Hepatocyte (in vitro differentiated cells): Measurements from ENCODE around the gene NXPH1. TPM values are rescaled to one million over a fixed set of nuclear protein-coding genes. Genes with fewer than 3 reads are reported as not detected.

Experiments
- DNase-seq: peaks from one replicate; pipeline ENCODE4 v3.0.0-alpha.2; 2016; ENCODE audit warnings: low spot score
- H2AFZ ChIP-seq: fragments of 200-600 bp; sonication (generic); 2 replicates; pipeline ENCODE4 v1.6.0; 2016; ENCODE audit warnings: antibody characterized with exemption, mild to moderate bottlenecking
- H3K27ac ChIP-seq: fragments of 200-600 bp; sonication (generic); 2 replicates; pipeline ENCODE4 v1.5.1; 2016; ENCODE audit warnings: mild to moderate bottlenecking
- H3K27me3 ChIP-seq: fragments of 200-600 bp; sonication (generic); 2 replicates; pipeline ENCODE4 v1.6.1; 2016
- H3K36me3 ChIP-seq: fragments of 200-600 bp; sonication (generic); replicated peaks from 2 replicates; pipeline ENCODE4 v1.5.1; 2016; ENCODE audit warnings: low read depth; ENCODE audit not compliant: insufficient read depth
- H3K4me1 ChIP-seq: fragments of 200-600 bp; sonication (generic); 2 replicates; pipeline ENCODE4 v1.5.1; 2016; ENCODE audit warnings: mild to moderate bottlenecking, moderate library complexity; ENCODE audit not compliant: insufficient read depth
- H3K4me2 ChIP-seq: fragments of 200-600 bp; sonication (generic); 2 replicates; pipeline ENCODE4 v1.6.0; 2016
- H3K4me3 ChIP-seq: fragments of 200-600 bp; sonication (generic); 2 replicates; pipeline ENCODE4 v1.5.1; 2016; ENCODE audit warnings: mild to moderate bottlenecking
- H3K79me2 ChIP-seq: fragments of 200-600 bp; sonication (generic); 2 replicates; pipeline ENCODE4 v1.6.0; 2017; ENCODE audit warnings: mild to moderate bottlenecking
- H3K9me2 ChIP-seq: fragments of 200-600 bp; sonication (generic); replicated peaks from 2 replicates; pipeline ENCODE4 v1.6.0; 2017; ENCODE audit warnings: mild to moderate bottlenecking; ENCODE audit not compliant: insufficient read depth
- H3K9me3 ChIP-seq: fragments of 200-600 bp; sonication (generic); 2 replicates; pipeline ENCODE4 v1.5.1; 2016; ENCODE audit warnings: low read depth, mild to moderate bottlenecking
- H4K20me1 ChIP-seq: fragments of 200-600 bp; sonication (generic); 2 replicates; pipeline ENCODE4 v1.6.0; 2016; ENCODE audit warnings: mild to moderate bottlenecking; ENCODE audit not compliant: insufficient read depth, poor library complexity, severe bottlenecking
- EZH2 ChIP-seq: fragments of 200-600 bp; sonication (generic); IDR thresholded peaks from 2 replicates; pipeline ENCODE4 v1.6.1; 2016; ENCODE audit warnings: antibody characterized with exemption, mild to moderate bottlenecking, borderline replicate concordance
- EZH2phosphoT487 ChIP-seq: fragments of 200-600 bp; sonication (generic); IDR thresholded peaks from one replicate; pipeline ENCODE4 v1.6.1; 2018; ENCODE audit warnings: antibody characterized with exemption, mild to moderate bottlenecking, low read depth, moderate library complexity; ENCODE audit not compliant: unreplicated experiment, severe bottlenecking
- WGBS: methylation state at CpG from one replicate; pipeline ENCODE4 v1.1.6; 2016; ENCODE audit warnings: low lambda C conversion rate; ENCODE audit errors: missing lambda C conversion rate; 5-methylcytosine and 5-hydroxymethylcytosine counted together
- polyA plus RNA-seq: library from polyadenylated mRNA; unstranded; fragments of >200 nt; fragmentation: Nextera tagmentation; extraction: Ambion mirVana; gene quantifications from 2 replicates; pipeline ENCODE4 v1.2.1, GENCODE V29; 2016
- total RNA-seq: library from RNA; depleted of rRNA; stranded (reverse); fragments of >200 nt; gene quantifications from 2 replicates; pipeline ENCODE4 v1.2.3, GENCODE V29; 2014
- TF ChIP-seq, protein P1 (sequence below): fragments of 200-600 bp; sonication (generic); IDR thresholded peaks from 2 replicates; pipeline ENCODE4 v1.5.1; 2016; ENCODE audit warnings: antibody characterized with exemption, mild to moderate bottlenecking; ENCODE audit not compliant: poor library complexity

Gene NXPH1
- total and polyA plus RNA-seq, 2 experiments from 2014 or later: not detected

DNA sequence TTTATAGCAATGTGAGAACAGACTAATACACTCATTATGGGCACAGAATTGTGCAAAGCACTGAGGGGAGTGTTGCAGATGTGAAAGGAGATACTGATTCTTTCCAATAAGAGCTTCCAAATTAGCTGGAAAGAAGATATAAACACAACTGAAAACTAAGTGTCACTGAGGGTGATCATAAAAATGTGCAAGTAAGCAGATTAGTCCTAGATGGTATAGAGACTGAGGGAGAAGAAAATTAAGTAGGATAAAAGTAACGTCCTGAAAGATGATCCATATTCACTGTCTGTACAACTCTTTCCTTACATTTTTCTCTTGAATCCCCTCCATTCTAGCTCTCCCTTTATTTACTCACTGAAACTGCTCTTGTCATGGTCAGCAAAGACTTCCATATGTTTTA, 11.2 kb upstream of the NXPH1 start:
- H3K4me2 ChIP-seq: no peak overlapping the region
- H3K9me2 ChIP-seq: no peaks in the 10 kb centered on the region
- no peaks in the 10 kb centered on the region for H4K20me1 ChIP-seq
- H3K4me3 ChIP-seq: no peak overlapping the region
- TF ChIP-seq EZH2: no peak
- TF ChIP-seq, protein P1, sequence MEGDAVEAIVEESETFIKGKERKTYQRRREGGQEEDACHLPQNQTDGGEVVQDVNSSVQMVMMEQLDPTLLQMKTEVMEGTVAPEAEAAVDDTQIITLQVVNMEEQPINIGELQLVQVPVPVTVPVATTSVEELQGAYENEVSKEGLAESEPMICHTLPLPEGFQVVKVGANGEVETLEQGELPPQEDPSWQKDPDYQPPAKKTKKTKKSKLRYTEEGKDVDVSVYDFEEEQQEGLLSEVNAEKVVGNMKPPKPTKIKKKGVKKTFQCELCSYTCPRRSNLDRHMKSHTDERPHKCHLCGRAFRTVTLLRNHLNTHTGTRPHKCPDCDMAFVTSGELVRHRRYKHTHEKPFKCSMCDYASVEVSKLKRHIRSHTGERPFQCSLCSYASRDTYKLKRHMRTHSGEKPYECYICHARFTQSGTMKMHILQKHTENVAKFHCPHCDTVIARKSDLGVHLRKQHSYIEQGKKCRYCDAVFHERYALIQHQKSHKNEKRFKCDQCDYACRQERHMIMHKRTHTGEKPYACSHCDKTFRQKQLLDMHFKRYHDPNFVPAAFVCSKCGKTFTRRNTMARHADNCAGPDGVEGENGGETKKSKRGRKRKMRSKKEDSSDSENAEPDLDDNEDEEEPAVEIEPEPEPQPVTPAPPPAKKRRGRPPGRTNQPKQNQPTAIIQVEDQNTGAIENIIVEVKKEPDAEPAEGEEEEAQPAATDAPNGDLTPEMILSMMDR: no peak
- TF ChIP-seq EZH2phosphoT487: no peak
- H3K79me2 ChIP-seq: no peaks in the 10 kb centered on the region
- H3K27me3 ChIP-seq: peaks cover 8% of the 10 kb centered on the region
- no peak overlapping the region for H2AFZ ChIP-seq
- H3K36me3 ChIP-seq: no peaks in the 10 kb centered on the region
- no peak for DNase-seq
- H3K4me1 ChIP-seq: no peaks in the 10 kb centered on the region
- H3K9me3 ChIP-seq: no peaks in the 10 kb centered on the region
- no peak overlapping the region for H3K27ac ChIP-seq
- WGBS: 79% methylated on average over 1 of the region's 1 CpG

DNA sequence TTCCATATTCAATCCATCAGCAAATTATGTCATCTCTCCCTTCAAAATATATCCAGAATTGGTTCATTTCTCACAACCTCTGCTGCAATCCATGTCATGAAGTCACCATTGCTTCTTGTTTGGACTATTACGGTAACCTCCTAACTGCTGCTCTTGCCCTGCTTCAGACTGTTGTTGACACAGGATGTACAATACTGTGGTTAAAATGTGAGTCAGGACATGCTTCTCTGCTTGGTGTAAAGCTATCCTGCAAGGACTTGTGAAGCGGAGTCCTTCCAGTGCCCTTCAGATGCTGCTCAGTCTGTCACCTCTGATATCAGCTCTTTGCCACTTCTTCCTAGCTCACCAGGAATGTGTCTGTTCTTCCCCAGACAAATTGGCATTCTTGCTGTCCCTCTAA, 10.4 kb upstream of the NXPH1 start:
- DNase-seq: no peak
- H3K4me3 ChIP-seq: no peak overlapping the region
- H3K9me3 ChIP-seq: no peaks in the 10 kb centered on the region
- 90% methylated on average over 2 of the region's 2 CpGs for WGBS
- no peaks in the 10 kb centered on the region for H3K9me2 ChIP-seq
- no peaks in the 10 kb centered on the region for H4K20me1 ChIP-seq
- H3K36me3 ChIP-seq: no peaks in the 10 kb centered on the region
- H3K79me2 ChIP-seq: no peaks in the 10 kb centered on the region
- TF ChIP-seq EZH2phosphoT487: no peak
- no peak for TF ChIP-seq EZH2
- TF ChIP-seq, protein P1: no peak
- H3K27me3 ChIP-seq: peaks cover 12% of the 10 kb centered on the region
- no peak overlapping the region for H3K4me2 ChIP-seq
- H2AFZ ChIP-seq: no peak overlapping the region
- H3K4me1 ChIP-seq: no peaks in the 10 kb centered on the region
- H3K27ac ChIP-seq: no peak overlapping the region

DNA sequence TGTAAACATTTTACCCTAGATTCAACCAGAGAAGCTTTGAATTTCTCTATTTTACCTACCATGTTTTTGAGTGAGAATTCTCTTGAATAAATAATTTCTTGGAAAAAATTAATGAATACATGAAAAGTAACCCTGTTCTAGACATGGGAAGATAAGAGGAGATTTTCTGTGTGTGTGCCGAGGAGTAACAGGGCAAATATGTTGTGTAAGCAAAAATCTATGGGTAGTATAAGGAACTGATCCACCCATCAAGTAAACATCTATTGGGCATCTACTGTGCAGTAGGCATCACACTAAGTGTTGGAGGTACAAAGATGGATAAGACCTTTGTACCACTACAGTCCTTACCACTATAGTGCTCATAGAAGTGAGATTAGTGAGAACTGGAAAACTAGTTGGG, 8.2 kb upstream of the NXPH1 start:
- Histone ChIP-seq H2AFZ (no peak overlapping the region), H3K27ac (no peak overlapping the region), H3K4me3 (no peak overlapping the region), H3K9me3 (no peaks in the 10 kb centered on the region), H3K27me3 (peaks cover 23% of the 10 kb centered on the region), H3K79me2 (no peaks in the 10 kb centered on the region), H3K9me2 (no peaks in the 10 kb centered on the region), H3K36me3 (no peaks in the 10 kb centered on the region), H3K4me2 (no peak overlapping the region), H4K20me1 (no peaks in the 10 kb centered on the region), H3K4me1 (no peaks in the 10 kb centered on the region)
- no peak for DNase-seq
- TF ChIP-seq EZH2phosphoT487 (no peak), EZH2 (no peak)
- TF ChIP-seq, protein P1: no peak
- 97% methylated on average over 1 of the region's 1 CpG for WGBS

DNA sequence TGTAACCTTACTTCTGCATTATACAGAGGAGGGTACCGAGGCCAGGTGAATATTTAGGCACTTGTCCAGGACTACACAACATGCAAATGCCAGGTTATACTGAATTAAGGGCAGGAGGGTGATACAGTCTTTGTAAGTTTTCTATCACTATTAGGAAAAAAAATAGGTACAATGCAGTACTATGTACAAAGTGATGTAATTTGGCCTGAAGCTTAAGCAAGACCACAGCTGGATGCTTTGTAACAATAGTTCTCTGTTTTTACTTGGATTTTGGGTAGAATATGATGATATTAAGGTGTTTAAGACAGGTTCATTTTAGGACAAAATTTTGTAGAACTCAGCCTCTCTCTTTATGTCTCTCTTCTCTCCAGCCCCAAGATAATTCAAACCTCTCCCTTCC, 2.8 kb upstream of the NXPH1 start:
- Histone ChIP-seq H3K9me2 (no peaks in the 10 kb centered on the region), H3K4me2 (no peak overlapping the region), H3K36me3 (no peaks in the 10 kb centered on the region), H3K9me3 (no peaks in the 10 kb centered on the region), H3K4me1 (peaks cover 10% of the 10 kb centered on the region), H3K27ac (no peak overlapping the region), H3K27me3 (peaks cover 74% of the 10 kb centered on the region), H3K4me3 (no peak overlapping the region), H4K20me1 (no peaks in the 10 kb centered on the region), H2AFZ (no peak overlapping the region), H3K79me2 (no peaks in the 10 kb centered on the region)
- 90% methylated on average over 1 of the region's 1 CpG for WGBS
- TF ChIP-seq EZH2phosphoT487 (no peak), EZH2 (no peak)
- TF ChIP-seq, protein P1: no peak
- DNase-seq: no peak
